ENCODE measurements around the gene DUSP1.

DUSP1 gene

GRCh38 chr5:172723508-172723907, 47.5 kb downstream of the DUSP1 start:
- no peak for DNase-seq (ENCODE audit: low read depth)

DNA sequence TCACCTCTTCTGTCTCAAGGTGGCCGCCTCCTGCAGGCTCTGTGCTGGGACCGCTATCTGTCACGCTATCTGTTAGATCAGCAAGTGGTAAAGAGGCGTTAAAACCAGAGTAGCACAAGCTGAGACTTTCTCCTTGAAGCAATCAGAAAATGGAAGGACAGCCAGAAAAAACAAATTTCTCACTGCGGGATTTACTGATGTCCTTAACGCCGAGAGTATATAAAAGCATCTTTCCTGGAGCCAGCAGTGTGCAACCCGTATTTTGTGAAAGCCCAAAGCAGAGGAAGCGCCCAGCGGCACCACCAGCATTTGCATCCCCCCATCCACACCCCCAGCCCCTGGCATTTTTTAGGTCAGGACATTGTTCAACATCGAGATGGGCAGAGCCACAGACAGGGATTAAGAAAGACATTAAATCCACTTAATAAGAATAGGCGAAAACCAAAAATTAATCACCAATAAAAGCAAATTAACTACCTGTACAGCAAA, 48.6 kb downstream of the DUSP1 start:
- no peak for DNase-seq (ENCODE audit: low read depth)

GRCh38 chr5:172721455-172722326, 49.3 kb downstream of the DUSP1 start:
- DNase-seq (ENCODE audit: low read depth), result no peak

DNA sequence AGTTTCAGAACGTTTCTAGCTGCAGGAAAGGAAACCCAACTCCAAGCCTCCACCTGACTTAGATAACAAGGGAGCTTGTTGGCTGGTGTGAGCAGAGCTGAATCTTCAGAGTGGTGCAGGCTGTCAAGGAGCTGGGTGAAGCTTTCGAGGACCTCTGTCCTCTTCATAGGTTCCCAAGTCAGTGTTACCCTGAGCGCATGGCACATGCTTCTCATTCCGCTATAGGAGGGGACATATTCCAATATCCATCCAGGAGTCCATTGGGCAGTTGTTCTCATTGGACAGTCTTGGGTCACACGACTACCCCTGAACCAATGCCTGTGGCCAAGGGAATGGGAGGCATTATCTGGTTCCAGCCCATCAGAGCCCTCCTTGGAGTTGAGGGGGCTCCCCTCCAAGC, 50.3 kb downstream of the DUSP1 start:
- no peak for DNase-seq (ENCODE audit: low read depth)

DNA sequence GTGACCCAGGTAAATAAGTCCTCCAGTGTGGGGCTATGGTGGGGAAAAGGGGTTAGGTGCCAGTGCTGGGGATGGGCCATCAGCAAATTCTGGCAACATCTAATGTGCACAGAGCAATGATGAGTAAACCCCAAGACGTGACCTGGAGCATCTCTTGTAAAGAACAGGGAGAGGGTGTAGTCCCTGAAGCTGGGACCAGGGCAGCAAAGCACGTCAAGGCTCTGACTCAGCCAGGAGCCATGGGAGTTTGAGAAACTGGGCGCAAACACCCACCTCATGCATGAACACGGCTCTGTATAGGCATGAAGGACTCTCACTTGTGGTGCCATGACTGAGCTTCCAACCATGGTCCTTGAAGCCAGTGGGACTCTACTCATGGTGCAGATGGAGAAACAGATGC, 51.8 kb downstream of the DUSP1 start:
- DNase-seq (ENCODE audit: low read depth), result no peak

DNA sequence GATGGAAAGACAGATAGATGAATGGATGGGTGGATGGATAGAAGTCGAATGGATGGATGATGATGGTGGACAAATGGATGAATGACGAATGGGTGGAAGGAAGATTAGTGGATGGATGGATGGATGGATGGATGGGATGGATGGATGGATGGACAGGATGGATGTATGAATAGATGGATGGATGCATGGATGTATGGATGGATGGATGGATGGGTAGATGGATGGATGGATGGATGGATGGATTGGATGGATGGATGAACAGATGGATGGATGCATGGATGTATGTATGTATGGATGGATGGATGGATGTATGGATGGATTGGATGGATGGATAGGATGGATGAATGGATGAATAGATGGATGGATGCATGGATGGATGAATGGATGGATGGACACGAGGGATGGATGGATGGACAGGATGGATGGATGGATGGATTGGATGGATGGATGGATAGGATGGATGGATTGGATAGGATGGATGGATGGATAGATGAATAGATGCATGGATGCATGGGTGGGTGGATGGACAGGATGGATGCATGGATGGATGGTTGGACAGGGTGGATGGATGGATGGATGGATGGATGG, 52.4 kb downstream of the DUSP1 start:
- no peak for DNase-seq (ENCODE audit: low read depth)

Measured in activated T-cell treated with anti-CD3 and anti-CD28 coated beads for 1 hour (primary cell).